Measurements from ENCODE around the gene NCAPG.
"Not testable (repeated sequence)": the region's sequence is repeated elsewhere in the genome, so short reads cannot be mapped to it uniquely, and the experiment has no call there.

NCAPG gene

DNA sequence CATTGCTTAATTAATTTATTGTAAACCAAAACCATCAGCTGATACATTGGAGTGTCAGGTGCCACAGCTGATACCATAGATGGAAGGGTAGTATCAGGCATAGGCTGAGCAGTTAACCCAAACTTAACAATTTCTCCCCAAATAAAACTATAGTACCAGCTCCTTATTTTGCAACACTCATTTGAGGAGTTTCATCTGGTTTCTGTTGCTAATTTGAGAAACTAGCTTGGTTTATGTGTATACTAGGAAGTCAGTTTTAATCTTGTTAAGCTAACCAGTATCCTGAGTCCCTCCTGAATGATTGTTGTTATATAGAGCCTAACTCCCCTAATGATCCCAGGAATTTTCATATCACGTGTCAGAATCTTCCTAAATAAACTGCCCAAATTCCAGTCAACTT is 13.0 kb upstream of the NCAPG start:
- no peak for DNase-seq (ENCODE audit: low spot score)

DNA sequence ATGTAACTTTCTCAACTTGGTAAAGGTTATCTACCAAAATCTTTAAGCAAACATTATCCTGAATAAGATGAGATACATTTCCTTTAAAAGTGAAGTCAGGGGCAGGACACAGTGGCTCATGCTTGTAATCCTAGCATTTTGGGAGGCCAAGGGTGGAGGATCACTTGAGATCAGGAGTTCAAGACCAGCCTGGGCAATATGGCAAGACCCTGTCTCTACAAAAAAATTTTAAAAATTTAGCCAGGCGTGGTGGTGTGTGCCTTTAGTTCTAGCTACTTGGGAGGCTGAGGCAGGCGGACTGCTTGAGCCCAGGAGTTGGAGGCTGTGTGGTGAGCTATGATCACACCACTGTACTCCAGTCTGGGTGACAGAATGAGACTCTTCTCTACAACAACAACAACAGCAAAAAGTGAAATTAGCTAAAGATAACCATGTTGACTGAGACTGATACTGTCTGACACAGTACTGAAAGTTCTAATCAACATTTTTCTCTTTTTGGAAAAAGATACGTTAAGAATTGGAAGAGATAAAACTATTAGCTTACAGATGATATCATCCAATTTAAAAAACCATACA is 5.1 kb upstream of the NCAPG start:
- no peak for DNase-seq (ENCODE audit: low spot score)

DNA sequence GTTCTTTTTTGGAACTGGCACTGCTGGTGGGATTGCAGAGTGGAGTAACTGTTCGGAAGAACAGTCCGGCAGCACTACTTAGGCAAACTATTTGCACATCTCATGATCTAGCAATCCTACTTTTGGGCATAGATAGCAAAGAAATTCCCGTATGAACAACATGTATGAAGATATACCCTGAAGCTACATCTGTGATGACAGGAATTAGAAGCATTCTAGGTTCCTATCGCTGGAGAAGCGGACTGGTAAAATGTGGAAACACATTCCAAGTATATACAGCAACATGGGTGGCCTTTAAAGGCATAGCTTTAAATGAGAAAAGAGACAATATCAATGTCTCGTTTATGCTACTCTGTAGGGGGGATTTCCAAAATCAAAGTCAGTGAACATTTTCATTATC is 3.3 kb upstream of the NCAPG start:
- peak; percentile 21 for DNase-seq (ENCODE audit: low spot score)

DNA sequence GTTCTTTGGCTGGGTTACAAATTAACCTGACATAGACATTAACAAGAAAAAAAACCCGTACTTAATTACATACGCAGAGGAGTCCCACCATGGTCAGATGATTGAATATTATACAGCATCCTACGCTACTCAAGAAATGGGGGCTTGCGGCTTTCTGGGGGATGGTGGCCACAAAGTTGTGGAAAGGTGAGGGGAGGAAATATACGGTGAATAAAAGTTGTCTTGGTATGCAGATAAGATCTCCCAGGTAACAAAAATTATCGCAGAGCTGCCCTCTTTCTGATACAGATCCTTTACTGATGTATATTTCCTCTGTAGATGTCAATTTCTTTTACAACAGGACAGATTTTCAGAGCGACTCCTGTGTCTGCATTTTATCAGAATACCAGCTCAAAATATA is 1.1 kb upstream of the NCAPG start:
- no peak for DNase-seq (ENCODE audit: low spot score)

DNA sequence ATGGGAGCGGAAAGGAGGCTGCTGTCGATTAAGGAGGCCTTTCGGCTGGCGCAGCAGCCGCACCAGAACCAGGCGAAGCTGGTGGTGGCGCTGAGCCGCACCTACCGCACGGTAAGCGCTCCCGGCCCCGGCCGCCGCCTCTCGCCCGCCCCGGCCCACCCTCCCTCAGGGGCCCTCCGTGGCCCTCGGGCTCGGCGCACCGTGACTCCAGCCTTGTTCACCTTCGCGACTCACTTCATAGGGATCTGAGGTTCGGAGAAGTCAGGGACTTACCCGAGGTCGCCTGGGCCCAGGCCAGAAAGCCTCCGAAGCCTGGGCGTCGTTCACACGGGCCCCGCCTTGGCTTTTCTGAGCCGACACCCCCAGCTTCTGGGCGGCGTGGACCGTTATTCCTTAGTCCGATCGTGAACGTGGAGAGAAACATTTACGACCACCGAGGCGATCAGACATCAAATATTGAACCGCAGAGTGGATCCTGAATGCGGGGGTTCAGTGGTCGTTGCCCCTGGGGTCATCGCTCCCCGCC is 362 bp downstream of the NCAPG start:
- no peak for DNase-seq (ENCODE audit: low spot score)

DNA sequence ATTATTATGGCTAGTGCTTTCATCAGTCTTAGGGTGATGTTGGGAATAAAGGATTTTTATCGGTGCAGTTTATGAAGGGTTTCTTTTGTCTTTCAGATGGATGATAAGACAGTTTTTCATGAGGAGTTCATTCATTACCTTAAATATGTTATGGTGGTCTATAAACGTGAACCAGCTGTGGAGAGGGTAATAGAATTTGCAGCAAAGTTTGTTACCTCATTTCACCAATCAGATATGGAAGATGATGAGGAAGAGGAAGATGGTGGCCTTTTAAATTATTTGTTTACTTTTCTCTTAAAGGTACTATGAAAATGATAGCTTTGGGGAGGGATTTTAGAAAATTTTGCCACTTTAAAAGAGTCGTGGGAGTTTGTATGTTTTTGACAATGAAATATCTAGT is 1.3 kb downstream of the NCAPG start:
- no peak for DNase-seq (ENCODE audit: low spot score)

DNA sequence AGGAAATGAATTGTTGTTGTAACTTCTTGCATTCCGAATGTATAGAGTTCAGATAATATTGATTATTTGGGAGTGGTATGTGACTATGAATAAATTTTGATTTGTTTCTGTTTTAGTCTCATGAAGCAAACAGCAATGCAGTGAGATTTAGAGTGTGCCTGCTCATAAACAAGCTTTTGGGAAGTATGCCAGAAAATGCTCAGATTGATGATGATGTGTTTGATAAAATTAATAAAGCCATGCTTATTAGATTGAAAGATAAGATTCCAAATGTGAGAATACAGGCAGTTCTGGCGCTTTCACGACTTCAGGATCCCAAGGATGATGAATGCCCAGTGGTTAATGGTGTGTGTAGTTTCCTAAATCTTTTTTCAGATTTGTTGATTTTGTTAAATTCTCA is 2.0 kb downstream of the NCAPG start:
- DNase-seq (ENCODE audit: low spot score), result no peak

DNA sequence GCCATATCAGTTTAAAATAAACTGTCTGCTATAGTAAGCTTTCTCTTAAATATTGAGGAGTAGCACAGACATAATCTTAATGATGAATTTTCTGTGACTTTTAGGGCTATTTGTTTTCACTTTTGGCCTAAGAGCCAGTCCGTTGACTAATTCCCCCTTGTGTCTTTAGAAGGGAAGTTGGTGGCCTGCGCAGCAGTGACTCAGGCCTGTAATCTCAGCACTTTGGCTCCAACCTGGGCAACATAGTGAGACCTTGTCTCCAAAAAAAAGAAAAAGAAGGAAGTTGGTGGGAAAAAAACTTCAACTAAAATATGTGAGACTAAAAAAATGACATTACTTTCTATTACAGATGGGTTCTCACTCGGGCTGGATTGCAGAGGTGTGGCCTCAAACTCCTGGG is 3.4 kb downstream of the NCAPG start:
- DNase-seq (ENCODE audit: low spot score), result no peak

DNA sequence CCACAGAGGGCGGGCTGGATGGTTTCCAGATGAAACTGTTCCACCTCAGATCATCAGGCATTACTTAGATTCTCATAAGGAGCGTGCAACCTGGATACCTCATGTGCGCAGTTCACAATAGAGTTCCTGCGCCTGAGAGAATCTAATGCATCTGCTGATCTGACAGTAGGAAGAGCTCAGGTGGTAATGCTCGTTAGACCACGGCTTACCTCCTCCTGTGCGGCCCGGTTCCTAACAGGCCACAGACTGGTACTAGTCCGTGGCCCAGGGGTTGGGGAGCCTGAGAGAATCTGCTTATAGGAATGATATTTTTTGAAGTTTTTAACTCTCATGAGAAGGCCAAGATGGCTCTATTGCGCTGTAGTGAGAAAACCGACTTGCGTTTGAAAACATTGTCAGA is 5.4 kb downstream of the NCAPG start:
- DNase-seq (ENCODE audit: low spot score), result no peak

DNA sequence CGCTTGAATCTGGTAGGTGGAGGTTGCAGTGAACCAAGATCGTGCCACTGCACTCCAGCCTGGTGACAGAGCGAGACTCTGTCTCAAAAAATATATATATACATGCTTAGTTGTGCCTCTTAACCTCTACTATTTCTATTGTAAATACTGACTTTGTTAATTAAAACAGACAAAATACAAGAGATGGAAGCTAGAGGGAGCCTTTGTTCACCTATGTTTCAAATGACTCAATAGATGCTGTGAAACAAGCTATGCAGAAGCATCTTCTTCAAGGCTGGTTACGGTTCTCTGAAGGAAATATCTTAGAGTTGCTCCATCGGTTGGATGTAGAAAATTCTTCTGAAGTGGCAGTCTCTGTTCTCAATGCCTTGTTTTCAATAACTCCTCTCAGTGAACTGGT is 6.2 kb downstream of the NCAPG start:
- peak; percentile 49 for DNase-seq (ENCODE audit: low spot score)

DNA sequence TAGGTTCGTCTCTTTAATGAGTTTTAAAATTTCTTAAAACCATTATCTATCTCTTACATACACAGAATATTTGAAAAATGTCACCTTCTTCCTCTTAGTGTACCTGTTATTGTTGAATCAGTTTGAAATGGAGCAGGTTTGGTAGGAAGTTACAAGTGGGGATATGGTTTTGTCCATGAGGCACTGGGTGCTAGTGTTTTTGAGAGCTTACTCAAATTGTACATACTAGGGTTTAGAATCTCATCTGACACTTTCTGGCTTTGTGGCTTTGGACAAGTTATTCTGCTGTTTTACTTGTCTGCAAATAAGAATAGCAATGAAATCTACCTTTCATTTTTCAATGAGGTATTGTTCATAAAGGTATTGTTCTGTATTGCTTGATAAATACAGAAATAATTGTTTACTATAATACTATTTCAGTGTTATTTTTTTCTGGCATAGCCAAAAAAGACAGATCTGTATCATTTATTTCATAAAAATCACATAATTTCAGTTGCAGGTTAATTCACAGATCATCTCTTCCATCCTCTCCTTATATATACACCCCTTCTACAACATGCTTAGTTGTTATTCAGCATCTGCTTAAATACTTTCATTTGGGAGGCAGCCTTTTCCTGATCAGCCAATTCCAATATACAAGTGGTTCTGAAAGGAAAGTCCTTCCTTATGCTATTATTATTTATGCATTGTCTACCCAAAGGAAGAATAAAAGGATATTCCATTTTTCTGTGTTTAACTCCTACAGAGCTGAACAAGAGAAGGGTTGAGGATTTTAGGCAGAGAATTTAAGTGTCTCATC is 13.3 kb downstream of the NCAPG start:
- DNase-seq (ENCODE audit: low spot score), result no peak

DNA sequence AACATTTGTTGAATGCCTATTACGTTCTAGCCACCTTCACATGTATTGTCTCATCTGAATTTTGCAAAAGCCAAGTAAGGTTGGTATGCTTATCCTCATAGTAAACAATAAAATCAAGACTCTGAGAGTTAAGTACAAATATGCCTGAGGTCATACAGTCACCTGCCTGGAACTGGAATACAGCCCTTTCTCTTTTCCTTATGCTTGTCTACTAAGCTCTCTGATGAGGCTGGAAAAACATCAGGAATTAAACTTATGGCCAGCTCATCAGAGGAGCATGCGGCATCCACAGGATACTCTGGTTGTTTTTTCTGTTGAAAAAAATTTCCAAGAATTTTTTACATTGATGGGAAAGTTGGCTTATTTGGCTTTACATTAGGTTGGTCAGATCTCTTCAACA is 35.5 kb downstream of the NCAPG start:
- no peak for DNase-seq (ENCODE audit: low spot score)

DNA sequence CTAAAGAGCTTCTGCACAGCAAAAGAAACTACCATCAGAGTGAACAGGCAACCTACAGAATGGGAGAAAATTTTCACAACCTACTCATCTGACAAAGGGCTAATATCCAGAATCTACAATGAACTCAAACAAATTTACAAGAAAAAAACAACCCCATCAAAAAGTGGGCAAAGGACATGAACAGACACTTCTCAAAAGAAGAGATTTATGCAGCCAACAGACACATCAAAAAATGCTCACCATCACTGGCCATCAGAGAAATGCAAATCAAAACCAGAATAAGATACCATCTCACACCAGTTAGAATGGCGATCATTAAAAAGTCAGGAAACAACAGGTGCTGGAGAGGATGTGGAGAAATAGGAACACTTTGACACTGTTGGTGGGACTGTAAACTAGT is 39.5 kb downstream of the NCAPG start:
- not testable (repeated sequence) for DNase-seq (ENCODE audit: low spot score)

DNA sequence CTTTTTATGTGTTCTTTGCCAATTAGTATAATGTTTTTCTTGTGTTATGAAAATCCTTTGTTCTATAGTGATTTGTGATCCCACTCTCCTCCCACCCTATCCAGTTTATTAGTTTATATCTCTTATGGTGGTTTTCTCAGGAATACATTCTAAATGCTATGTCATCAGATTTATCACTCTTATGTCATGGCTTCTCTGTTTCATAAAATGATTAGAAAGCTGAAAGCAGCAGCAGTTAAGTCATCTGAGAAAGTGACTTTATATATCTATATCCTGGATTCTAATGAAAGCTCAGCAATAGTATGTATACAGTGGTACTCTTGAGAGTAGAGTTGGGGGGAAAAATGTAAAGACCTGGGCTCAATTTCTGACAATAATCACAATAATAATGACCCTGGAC is 41.2 kb downstream of the NCAPG start:
- no peak for DNase-seq (ENCODE audit: low spot score)

DNA sequence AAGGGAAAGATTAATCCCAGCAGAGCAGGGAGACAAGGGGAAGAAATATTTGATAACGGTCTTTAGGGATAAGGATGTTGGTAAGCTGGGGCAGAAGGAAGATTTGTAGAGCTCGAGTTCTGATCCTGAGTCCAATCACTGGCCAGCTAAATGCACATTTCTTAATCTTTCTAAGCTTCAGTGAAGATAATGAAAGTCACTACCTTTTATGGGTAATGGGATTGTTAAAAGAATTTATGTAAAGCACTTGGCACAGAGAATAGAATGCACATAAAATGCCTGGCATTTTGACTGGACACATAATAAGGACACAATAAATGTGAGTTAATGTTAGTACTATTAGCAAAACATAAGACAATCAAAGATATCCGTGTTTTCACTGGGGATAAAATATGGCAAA is 43.3 kb downstream of the NCAPG start:
- no peak for DNase-seq (ENCODE audit: low spot score)

DNA sequence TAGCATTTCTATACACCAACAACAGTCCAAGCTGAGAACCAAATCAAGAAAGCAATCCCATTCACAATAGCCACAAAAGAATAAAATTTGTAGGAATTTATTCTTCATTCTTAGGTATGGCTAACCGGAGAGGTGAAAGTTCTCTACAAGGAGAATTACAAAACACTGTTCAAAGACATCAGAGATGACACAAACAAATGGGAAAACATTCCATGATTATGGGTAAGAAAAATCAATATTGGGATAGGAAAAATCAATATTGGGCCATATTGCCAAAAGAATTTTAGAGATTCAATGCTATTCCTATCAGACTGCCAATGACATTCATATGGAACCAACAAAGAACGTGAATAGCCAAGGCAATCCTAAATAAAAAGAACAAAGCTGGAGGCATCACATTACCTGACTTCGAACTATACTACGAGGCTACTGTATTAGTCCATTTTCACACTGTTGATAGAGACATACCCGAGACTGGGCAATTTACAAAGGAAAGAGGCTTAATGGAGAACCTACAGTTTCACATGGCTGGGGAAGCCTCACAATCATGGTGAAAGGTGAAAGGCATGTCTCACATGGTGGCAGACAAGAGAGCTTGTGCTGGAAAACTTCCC is 49.1 kb downstream of the NCAPG start:
- DNase-seq (ENCODE audit: low spot score), result no peak

DNA sequence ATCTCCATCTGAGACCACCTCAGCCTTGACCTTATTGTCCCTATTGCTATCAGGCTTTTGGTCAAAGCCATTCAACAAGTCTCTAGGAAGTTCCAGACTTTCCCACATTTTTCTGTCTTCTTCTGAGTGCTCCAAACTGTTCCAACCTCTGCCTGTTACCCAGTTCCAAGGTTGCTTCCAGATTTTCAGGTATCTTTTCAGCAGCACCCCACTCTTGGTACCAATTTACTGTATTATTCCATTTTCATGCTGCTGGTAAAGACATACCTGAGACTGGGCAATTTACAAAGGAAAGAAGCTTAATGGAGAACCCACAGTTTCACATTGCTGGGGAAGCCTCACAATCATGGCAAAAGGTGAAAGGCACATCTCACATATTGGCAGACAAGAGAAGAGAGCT is 51.1 kb downstream of the NCAPG start:
- not testable (repeated sequence) for DNase-seq (ENCODE audit: low spot score)

DNA sequence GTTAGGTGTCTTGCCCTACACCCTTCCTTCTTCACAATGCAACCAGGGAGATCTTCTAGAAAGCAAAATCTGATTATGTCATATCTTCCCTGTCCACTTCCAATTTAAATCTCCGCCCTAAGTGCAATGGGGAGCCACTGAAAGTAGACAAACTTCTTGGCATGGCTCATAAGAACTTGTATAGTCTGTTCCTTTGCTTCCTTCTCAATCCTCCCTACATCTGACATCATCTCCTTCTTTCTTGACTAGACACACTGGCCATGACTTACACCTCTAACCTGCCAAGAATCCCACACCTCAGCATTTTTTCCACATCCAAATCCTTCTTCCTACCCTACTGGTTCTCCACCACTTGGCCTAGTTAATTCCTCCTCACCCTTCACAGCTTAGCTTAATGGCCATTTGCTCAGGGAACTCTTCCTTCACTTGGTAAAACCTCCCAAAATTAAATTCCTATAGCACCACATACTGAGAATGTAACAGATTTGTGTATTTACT is 55.1 kb downstream of the NCAPG start:
- no peak for DNase-seq (ENCODE audit: low spot score)

DNA sequence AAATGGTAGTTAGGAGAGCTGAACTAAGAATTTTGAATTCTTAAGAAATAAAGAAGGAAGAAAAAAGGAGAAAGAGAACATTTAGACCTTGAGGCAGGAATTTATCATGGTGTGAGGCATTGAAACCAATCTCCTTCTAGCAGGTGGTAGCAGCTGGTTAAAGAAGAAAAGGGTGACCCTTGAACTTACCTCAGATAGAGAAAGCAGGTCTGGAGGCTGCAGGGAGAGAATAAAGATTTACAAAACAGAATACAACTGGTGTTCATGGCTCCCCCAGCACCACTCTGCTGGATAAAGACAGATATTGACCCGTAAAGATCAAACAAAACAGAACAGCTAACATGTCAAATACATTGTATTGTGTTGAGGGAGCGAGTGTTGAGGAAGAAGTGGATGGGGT is 56.0 kb downstream of the NCAPG start:
- no peak for DNase-seq (ENCODE audit: low spot score)

DNA sequence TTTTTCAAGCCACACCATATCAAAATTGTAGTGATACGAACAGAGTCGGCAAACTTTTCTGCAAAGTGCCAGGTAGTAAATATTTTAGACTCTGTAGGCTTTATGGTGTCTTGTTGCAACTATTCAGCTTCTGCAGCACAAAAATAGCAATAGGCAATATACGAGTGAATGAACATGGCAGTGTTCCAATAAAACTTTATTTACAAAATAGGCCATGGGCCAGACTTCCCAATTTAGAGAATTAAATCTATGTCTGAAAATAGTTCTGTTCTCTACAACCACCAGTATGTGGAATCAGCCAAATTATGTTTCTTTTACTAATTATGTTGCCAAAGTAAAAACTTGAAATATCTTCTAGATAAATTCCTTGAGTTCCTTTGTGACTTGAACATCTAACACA is 56.5 kb downstream of the NCAPG start:
- no peak for DNase-seq (ENCODE audit: low spot score)

DNA sequence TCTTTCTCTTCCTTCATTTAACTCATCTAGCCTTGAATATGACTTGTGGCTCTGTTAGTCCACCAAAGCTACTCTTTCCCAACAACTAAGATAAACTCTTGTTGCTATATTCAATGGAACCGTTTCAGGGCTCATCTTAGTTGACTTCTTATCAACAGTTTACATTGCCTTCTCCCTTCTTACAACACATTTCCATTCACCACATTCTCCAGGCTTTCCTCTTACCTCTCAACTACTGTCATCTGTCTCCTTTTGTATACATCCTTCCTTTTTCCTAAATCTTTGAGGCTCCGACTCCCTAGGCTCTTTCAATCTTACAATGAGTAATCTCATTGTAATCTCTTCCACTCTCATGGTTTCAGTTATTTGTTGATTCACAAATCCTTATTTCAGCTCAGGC is 58.5 kb downstream of the NCAPG start:
- DNase-seq (ENCODE audit: low spot score), result no peak

DNA sequence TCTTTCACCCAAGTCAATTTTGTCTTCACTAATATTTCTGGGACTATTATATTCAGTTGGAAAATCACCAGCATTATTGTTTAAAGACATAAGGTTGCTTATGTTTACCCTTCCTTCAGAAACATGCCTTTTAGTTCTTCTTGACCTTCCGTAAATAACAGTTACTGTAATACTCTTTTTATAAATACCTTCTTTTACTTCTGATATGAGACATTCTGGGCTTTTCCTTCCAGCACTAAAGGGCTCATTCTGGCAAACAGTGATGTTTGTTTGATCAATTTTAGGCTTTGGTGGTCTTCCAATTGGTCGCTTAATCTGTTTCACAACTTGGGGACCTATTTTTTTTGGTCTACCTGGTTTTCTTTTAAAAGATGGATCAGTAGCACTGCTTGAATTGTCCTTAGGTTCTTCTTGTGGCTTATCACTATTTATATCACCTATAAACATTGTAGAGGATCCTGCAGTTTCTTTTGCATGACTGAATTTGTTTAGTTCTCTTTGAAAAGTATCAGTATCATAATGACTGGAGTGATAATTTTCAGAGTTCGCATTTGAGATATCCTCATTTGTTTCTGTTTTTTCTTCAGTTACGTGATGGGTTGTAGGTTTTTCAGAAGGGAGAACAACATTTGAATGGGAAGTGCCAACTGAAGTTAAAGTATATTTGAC is 64.8 kb downstream of the NCAPG start:
- DNase-seq (ENCODE audit: low spot score), result no peak

DNA sequence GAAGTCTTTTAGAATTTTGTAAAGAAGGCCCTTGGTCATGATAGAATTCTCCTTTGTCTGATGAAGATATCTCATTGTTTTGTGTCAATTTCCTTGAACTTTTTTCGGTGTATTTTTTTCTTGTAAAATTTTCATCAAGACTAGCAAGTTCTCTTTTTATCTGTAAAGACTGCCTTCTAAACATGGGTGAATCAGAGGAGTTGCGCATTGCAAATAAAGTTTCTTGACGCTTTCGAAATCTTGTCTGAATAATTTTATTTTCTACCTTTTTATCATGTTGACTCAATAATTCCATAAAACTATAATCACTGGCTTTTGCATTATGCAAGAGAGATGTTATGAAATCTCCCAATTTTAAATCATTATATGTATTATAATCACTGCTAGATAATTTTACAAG is 66.2 kb downstream of the NCAPG start:
- DNase-seq (ENCODE audit: low spot score), result no peak
